HUES64 (cell line): ENCODE measurements around the gene SLC35F3.

Experiments used
- H3K27ac ChIP-seq: 2 replicates; pipeline ENCODE4 v1.7.0; 2013; ENCODE audit warnings: low read depth, low read length, inconsistent platforms
- H3K27me3 ChIP-seq: 2 replicates; pipeline ENCODE4 v1.6.1; 2013; ENCODE audit warnings: mild to moderate bottlenecking, low read length; ENCODE audit not compliant: insufficient read depth
- H3K36me3 ChIP-seq: 2 replicates; pipeline ENCODE4 v1.6.1; 2013; ENCODE audit warnings: mild to moderate bottlenecking, low read length; ENCODE audit not compliant: insufficient read depth
- H3K4me1 ChIP-seq: 2 replicates; pipeline ENCODE4 v1.6.1; 2013; ENCODE audit warnings: mild to moderate bottlenecking, low read length, moderate library complexity; ENCODE audit not compliant: insufficient read depth
- H3K4me3 ChIP-seq: 2 replicates; pipeline ENCODE4 v1.5.1; 2013; ENCODE audit warnings: mild to moderate bottlenecking, low read length, moderate library complexity
- H3K9ac ChIP-seq: 2 replicates; pipeline ENCODE4 v1.6.1; 2013; ENCODE audit warnings: mild to moderate bottlenecking, low read depth, low read length
- H3K9me3 ChIP-seq: 2 replicates; pipeline ENCODE4 v1.6.1; 2013; ENCODE audit warnings: low read depth, low read length; ENCODE audit not compliant: insufficient read depth
- WGBS: fragments of 150-250, 120-280 bp; methylation state at CpG from one replicate; pipeline ENCODE4 v1.1.7; 2013; ENCODE audit warnings: missing lambda C conversion rate; 5-methylcytosine and 5-hydroxymethylcytosine counted together

Gene SLC35F3

DNA sequence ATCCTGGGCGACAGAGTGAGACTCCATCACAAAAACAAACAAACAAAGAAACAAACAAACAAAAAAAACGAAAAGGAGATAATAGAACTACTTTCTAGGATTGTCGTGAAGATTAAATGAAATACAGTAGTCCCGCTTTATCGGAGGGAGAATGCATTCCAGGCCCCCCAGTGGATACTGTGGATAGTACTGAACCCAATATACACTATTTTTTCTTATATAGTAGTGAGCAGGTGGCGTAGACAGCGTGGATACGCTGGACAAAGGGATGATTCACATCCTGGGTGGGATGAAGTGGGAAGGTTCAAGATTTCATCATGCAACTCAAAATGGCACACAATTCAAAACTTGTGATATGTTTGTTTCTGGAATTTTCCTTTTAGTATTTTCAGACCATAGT, 8.0 kb downstream of the SLC35F3 start:
- no peaks in the 10 kb centered on the region for H3K4me1 ChIP-seq
- no peaks in the 10 kb centered on the region for H3K36me3 ChIP-seq
- peaks cover 1% of the 10 kb centered on the region for H3K27me3 ChIP-seq
- 98% methylated on average over 7 of the region's 8 CpGs for WGBS
- H3K4me3 ChIP-seq = no peak overlapping the region
- H3K27ac ChIP-seq = no peak overlapping the region
- no peaks in the 10 kb centered on the region; the same call in 1 of the 2 replicates for H3K9me3 ChIP-seq
- H3K9ac ChIP-seq = no peak overlapping the region

DNA sequence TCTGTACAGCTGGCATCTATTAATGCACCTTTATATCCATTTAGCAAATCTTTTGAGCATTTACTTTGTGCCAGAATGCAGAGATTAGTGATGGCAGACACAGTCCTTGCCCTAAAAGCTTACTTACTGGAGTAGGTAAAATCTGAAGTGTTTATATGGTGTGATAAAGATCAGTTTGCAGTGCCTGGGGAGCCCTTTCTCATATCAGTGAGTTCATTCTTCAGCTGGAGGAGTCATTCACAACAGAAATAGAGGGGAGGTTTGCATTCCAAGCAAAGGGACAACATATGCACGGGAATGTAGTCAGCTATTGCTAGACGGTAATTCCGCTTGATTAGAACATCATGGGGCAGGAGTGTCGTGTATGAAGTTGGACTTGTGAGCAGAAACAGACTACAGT, 8.4 kb downstream of the SLC35F3 start:
- no peak overlapping the region for H3K4me3 ChIP-seq
- WGBS = 95% methylated on average over 4 of the region's 4 CpGs
- no peaks in the 10 kb centered on the region for H3K36me3 ChIP-seq
- H3K4me1 ChIP-seq = peaks cover 2% of the 10 kb centered on the region; the same call in 1 of the 2 replicates
- H3K9ac ChIP-seq = no peak overlapping the region
- no peaks in the 10 kb centered on the region for H3K27me3 ChIP-seq
- no peak overlapping the region for H3K27ac ChIP-seq
- H3K9me3 ChIP-seq = no peaks in the 10 kb centered on the region; the same call in 1 of the 2 replicates

DNA sequence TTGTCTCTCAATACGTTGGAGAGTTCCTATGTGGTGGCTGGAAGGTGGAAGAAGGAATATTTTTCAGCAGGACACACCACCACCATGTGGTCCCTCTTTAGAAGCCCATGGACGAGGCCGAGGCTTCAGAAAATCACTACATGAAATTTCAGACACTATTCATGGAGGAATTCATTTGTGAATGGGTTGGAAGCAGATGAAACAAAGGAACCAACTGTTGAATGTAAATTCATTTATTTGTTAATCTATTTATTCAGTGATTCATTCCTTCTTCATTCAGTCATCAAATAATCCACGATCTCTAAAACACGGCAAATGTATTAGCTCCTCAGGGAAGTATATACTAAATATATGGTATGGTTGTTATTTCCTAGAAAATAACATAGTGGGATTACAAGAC, 12.2 kb downstream of the SLC35F3 start:
- Histone ChIP-seq H3K9ac (no peak overlapping the region), H3K4me1 (peaks cover 5% of the 10 kb centered on the region; the same call in 1 of the 2 replicates), H3K27ac (no peak overlapping the region), H3K27me3 (no peaks in the 10 kb centered on the region), H3K36me3 (no peaks in the 10 kb centered on the region), H3K4me3 (no peak overlapping the region), H3K9me3 (no peaks in the 10 kb centered on the region; the same call in 1 of the 2 replicates)
- WGBS = 0% methylated on average over 1 of the region's 5 CpGs

DNA sequence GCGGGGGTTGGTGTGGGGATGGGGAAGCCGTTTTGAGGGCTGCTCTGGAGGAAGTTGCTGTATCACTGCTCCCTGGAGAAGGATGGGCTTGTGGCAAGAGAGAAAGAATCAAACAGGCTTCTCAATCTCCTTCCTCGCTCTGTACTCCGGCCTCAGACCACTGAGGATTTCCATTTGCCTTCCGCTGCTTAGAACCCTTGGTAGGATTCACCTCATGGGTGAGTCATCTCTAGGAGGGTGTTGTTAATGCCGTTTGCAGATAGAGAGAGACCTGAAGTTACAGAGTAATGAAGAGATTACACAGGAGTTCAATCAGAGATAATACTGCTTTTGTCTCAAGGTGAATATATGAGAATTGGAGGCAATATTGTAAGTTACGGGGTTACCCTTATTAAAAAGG, 15.3 kb downstream of the SLC35F3 start:
- H3K27me3 ChIP-seq = no peaks in the 10 kb centered on the region
- H3K9me3 ChIP-seq = no peaks in the 10 kb centered on the region; the same call in 1 of the 2 replicates
- no peak overlapping the region for H3K9ac ChIP-seq
- peaks cover 5% of the 10 kb centered on the region; the same call in 1 of the 2 replicates for H3K4me1 ChIP-seq
- no peak overlapping the region for H3K27ac ChIP-seq
- 89% methylated on average over 7 of the region's 7 CpGs for WGBS
- no peaks in the 10 kb centered on the region for H3K36me3 ChIP-seq
- no peak overlapping the region for H3K4me3 ChIP-seq

DNA sequence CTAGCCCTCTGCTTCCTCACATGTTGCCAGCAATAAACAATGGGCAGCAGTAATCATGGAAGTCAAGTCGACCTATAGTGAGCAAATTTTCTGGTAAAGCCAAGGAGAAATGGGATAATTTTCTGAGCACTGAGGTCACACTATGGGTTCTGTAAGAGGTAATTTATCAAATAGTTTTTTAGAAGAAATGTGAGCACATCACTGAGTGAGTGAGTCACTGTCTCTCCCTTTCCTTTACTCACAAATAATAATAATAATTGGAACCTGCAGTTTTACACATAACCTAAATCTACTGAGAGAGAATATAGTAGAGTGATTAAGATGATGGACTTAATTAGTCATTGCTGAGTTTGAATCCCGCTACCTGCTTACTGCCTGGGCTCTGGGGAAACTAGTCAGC, 23.6 kb downstream of the SLC35F3 start:
- H3K36me3 ChIP-seq = no peaks in the 10 kb centered on the region
- no peaks in the 10 kb centered on the region for H3K27me3 ChIP-seq
- WGBS = 85% methylated on average over 2 of the region's 2 CpGs
- no peaks in the 10 kb centered on the region for H3K4me1 ChIP-seq
- no peak overlapping the region for H3K4me3 ChIP-seq
- H3K27ac ChIP-seq = no peak overlapping the region
- no peak overlapping the region for H3K9ac ChIP-seq
- H3K9me3 ChIP-seq = no peaks in the 10 kb centered on the region

DNA sequence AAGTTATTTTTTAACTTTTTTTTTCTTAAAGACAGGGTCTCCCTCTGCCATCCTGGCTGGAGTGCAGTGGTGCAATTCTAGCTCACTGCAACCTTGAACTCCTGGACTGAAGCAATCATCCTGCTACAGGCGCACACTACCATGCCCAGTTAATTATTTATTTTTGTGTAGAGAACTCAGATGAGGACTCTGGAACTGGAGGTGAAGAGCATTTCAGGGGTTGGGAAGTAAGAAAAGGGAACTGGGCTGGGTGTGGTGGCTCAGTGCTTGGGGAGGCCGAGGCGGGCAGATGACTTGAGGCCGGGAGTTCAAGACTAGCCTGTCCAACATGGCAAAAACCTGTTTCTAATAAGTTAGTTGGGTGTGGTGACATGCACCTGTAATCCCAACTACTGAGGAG, 28.9 kb downstream of the SLC35F3 start:
- 90% methylated on average over 4 of the region's 4 CpGs for WGBS
- Histone ChIP-seq H3K4me3 (no peak overlapping the region), H3K27ac (no peak overlapping the region), H3K9ac (no peak overlapping the region), H3K4me1 (no peaks in the 10 kb centered on the region), H3K27me3 (no peaks in the 10 kb centered on the region), H3K9me3 (no peaks in the 10 kb centered on the region), H3K36me3 (no peaks in the 10 kb centered on the region)

DNA sequence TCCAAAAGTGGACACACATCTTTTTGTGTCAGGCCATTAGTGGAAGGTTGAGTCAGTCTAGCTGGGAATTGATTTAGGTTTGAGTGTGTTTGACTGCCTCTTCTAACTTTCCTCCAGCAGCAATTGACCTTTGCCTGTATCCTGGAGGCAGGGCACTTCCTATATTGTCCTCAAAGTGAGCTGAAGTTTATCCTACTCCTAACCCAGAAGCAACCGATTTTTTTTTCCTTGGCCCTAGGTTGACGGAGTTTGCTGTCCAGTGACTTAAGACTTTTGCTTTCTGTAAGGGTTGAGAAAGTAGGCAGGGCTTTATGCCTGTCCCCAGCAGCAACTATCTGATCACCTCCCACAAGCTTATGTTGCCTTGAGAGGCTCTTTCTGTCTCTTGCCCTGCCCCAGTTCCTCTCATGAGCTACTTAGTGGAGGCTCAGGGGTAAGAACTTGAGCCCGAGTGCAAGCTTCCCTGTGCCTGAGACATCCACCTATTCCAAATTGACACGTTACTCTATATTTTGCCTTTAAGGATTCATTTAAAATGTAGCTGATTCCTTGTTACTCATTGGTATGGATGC, 30.9 kb downstream of the SLC35F3 start:
- no peaks in the 10 kb centered on the region for H3K27me3 ChIP-seq
- no peaks in the 10 kb centered on the region for H3K9me3 ChIP-seq
- H3K4me1 ChIP-seq = no peaks in the 10 kb centered on the region
- no peak overlapping the region for H3K27ac ChIP-seq
- no peaks in the 10 kb centered on the region for H3K36me3 ChIP-seq
- 82% methylated on average over 4 of the region's 4 CpGs for WGBS
- no peak overlapping the region for H3K4me3 ChIP-seq
- no peak overlapping the region for H3K9ac ChIP-seq

DNA sequence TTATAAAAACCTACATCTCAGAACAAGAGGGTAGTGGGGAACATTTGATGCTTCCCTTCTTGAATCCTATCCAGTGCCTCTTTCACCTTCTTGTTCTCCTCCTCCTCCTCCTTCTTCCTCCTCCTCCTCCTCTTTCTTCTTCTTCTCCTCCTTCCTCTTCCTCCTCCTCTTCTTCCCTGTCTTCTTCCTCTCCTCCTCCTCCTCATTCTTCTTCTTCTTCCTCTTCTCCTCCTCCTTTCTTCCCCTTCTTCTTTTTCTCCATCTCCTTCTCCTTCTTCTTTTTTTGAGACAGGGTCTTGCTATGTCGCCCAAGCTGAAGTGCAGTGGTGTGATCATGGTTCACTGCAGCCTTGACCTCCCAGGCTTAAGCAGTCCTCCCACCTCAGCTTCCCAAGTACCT, 31.9 kb downstream of the SLC35F3 start:
- H3K36me3 ChIP-seq = no peaks in the 10 kb centered on the region
- H3K27me3 ChIP-seq = no peaks in the 10 kb centered on the region
- no peak overlapping the region for H3K9ac ChIP-seq
- no peaks in the 10 kb centered on the region for H3K9me3 ChIP-seq
- H3K27ac ChIP-seq = no peak overlapping the region
- 92% methylated on average over 1 of the region's 1 CpG for WGBS
- no peak overlapping the region for H3K4me3 ChIP-seq
- H3K4me1 ChIP-seq = no peaks in the 10 kb centered on the region

DNA sequence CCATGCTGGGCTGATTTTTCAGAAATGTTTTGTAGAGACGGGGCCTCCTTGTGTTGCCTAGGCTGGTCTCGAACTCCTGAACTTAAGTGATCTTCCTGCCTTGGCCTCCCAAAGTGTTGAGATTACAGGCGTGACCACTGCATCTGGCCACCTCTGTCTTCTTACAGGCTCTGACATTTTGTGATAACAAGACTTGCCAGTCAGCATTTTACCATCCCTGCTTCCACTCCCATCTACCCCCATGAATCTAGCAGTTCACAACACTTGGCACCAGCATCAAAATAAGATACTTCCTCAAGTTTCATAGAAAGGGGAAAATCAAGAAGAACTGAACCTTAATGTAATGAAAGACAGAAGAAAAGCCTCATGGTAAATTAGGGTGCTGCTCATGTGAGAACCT, 32.4 kb downstream of the SLC35F3 start:
- H3K4me1 ChIP-seq = no peaks in the 10 kb centered on the region
- H3K27me3 ChIP-seq = no peaks in the 10 kb centered on the region
- no peaks in the 10 kb centered on the region for H3K36me3 ChIP-seq
- no peaks in the 10 kb centered on the region for H3K9me3 ChIP-seq
- H3K4me3 ChIP-seq = no peak overlapping the region
- no peak overlapping the region for H3K9ac ChIP-seq
- 83% methylated on average over 3 of the region's 3 CpGs for WGBS
- H3K27ac ChIP-seq = no peak overlapping the region

DNA sequence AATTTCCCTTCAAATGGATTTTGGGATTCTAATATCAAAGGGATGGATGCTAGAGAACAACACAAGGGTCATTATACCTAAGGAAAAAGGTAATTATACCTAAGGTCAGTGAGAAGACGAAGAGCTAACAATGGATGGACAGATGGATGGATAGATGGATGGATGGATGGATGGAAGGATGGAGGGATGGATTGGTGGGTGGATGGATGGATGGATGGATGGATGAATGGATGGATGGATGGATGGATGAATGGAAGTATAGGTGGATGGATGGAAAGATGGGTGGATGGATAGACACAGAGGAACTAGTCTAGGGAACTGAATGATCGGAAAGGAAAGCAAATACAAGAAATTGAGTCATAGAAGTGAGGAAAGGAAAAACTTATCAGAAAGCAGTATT, 34.0 kb downstream of the SLC35F3 start:
- no peak overlapping the region for H3K4me3 ChIP-seq
- H3K36me3 ChIP-seq = no peaks in the 10 kb centered on the region
- no peaks in the 10 kb centered on the region for H3K27me3 ChIP-seq
- no peak overlapping the region for H3K9ac ChIP-seq
- H3K4me1 ChIP-seq = no peaks in the 10 kb centered on the region
- no peaks in the 10 kb centered on the region for H3K9me3 ChIP-seq
- H3K27ac ChIP-seq = no peak overlapping the region
- WGBS = 96% methylated on average over 2 of the region's 2 CpGs

DNA sequence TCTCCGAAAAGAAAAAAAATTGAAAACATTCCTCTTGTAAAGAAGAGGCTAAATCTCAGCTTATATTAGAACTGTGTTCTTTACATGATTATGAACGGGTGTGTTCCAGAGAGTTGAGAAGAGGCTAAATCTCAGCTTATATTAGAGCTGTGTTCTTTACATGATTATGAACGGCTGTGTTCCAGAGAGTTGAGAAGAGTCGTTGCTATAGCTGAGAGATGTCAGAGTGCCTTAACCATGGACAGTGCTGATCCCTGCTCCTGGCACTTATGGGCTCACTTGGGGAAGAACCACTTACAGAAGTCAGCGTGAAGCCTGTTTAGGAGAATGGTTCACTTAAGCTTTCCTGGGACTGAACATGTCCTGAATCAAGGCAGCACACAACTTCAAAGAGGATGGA, 35.0 kb downstream of the SLC35F3 start:
- H3K9ac ChIP-seq = no peak overlapping the region
- H3K4me3 ChIP-seq = no peak overlapping the region
- H3K9me3 ChIP-seq = no peaks in the 10 kb centered on the region
- no peak overlapping the region for H3K27ac ChIP-seq
- no peaks in the 10 kb centered on the region for H3K36me3 ChIP-seq
- WGBS = 87% methylated on average over 5 of the region's 5 CpGs
- no peaks in the 10 kb centered on the region for H3K4me1 ChIP-seq
- H3K27me3 ChIP-seq = no peaks in the 10 kb centered on the region

DNA sequence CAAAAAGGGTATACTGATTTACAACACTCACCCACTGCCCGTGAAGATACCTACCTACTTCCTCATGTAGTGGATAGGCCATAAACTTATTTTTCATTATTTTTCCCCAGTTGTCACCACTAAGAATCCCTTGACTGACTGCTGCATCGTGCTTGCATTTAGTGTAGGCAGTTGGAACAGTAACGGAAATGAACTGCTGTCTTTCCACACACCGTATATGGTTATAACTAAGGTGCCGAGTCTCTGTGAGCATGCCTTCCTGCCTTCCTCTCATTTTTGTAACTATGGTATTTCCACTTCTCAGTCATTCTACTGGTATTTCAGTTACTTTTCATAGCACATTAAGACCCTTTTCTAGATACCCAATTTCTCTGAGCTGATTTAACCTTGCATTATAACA, 36.4 kb downstream of the SLC35F3 start:
- Histone ChIP-seq H3K4me3 (no peak overlapping the region), H3K4me1 (no peaks in the 10 kb centered on the region), H3K36me3 (no peaks in the 10 kb centered on the region), H3K9ac (no peak overlapping the region), H3K9me3 (no peaks in the 10 kb centered on the region), H3K27ac (no peak overlapping the region), H3K27me3 (no peaks in the 10 kb centered on the region)
- WGBS = 87% methylated on average over 5 of the region's 5 CpGs
